ENCODE measurements around the gene OPRD1.
"Not testable (repeated sequence)": the region's sequence is repeated elsewhere in the genome, so short reads cannot be mapped to it uniquely, and the experiment has no call there.

Gene OPRD1

GRCh38 chr1:28803051-28803450, 8.9 kb upstream of the OPRD1 start:
- DNase-seq, result no peak

GRCh38 chr1:28803662-28804061, 8.3 kb upstream of the OPRD1 start:
- no peak for DNase-seq

- no peak for DNase-seq
Observed at GRCh38 chr1:28804071-28804470, 7.9 kb upstream of the OPRD1 start.

GRCh38 chr1:28807046-28807445, 4.9 kb upstream of the OPRD1 start:
- no peak for DNase-seq

GRCh38 chr1:28807986-28808385, 4.0 kb upstream of the OPRD1 start:
- no peak for DNase-seq

GRCh38 chr1:28811369-28811765, 603 bp upstream of the OPRD1 start:
- no peak for DNase-seq

GRCh38 chr1:28812669-28813468, 899 bp downstream of the OPRD1 start:
- DNase-seq, result no peak

- DNase-seq, result no peak
Observed at GRCh38 chr1:28813931-28814465, 2.0 kb downstream of the OPRD1 start.

GRCh38 chr1:28815533-28816185, 3.7 kb downstream of the OPRD1 start:
- no peak for DNase-seq

- no peak for DNase-seq
Observed at GRCh38 chr1:28817133-28817532, 5.2 kb downstream of the OPRD1 start.

- DNase-seq, result no peak
Observed at GRCh38 chr1:28819020-28819419, 7.0 kb downstream of the OPRD1 start.

GRCh38 chr1:28822799-28823198, 10.8 kb downstream of the OPRD1 start:
- DNase-seq, result no peak

- not testable (repeated sequence) for DNase-seq
Observed at GRCh38 chr1:28824061-28824460, 12.1 kb downstream of the OPRD1 start.

- not testable (repeated sequence) for DNase-seq
Observed at GRCh38 chr1:28828227-28828858, 16.4 kb downstream of the OPRD1 start.

- no peak for DNase-seq
Observed at GRCh38 chr1:28830814-28831213, 18.8 kb downstream of the OPRD1 start.

GRCh38 chr1:28832966-28833365, 21.0 kb downstream of the OPRD1 start:
- DNase-seq, result no peak

- DNase-seq, result no peak
Observed at GRCh38 chr1:28833381-28833780, 21.4 kb downstream of the OPRD1 start.

- no peak for DNase-seq
Observed at GRCh38 chr1:28835237-28835650, 23.3 kb downstream of the OPRD1 start.

GRCh38 chr1:28836421-28836956, 24.5 kb downstream of the OPRD1 start:
- DNase-seq, result no peak

GRCh38 chr1:28840928-28841544, 29.1 kb downstream of the OPRD1 start:
- no peak for DNase-seq

GRCh38 chr1:28845786-28846543, 34.0 kb downstream of the OPRD1 start:
- no peak for DNase-seq

GRCh38 chr1:28847207-28847606, 35.2 kb downstream of the OPRD1 start:
- DNase-seq, result not testable (repeated sequence)
